ENCODE measurements around the gene PSIP1. TPM values are rescaled to one million over a fixed set of nuclear protein-coding genes. Genes with fewer than 3 reads are reported as not detected.

Gene PSIP1
- total RNA-seq: 100 to 1,000 TPM in 1 of 4 donors, 10 to 100 TPM in 3; 36.6 to 102 (median 55.9) TPM

DNA sequence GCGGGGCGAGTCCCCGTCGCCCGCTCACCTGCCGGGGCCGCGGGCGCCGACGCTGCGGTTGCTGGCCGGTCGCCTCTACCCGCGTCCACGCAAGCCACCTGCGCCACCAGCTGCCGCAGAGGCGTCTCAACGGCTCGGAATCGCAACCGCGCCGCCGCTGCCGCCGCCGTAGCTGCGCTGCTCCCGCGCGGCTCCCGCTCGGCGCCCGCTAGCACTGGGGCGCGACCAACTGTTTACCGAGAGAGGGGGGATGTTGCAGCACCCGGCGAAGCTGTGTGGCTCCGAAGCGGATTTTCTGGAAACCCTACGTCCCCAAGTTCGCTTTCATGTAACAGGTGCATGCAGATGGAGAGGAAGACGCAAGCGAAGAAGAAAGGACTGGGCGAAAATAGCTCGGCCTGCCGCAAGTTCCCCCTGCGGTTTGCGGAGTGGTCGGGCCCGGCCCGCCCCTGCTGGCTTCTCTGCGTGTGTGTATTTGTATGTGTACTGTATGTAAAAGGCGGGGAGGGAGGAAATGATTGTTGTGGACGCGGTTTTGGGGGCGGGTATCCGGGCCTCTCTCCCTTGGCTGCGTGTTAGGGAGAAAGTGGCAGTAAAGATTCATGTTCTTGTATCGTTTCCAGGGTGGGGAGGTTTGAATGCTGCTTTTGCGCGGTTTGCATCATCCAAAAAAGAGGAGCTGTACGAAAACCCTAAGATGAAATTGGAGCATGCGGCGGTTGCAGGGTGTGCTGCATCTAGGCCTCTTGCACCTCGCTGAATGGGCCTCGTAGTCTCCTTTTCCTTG is at the start of gene PSIP1:
Gene PSIP1, minus strand, starts transcription at position 182 of the 787 bp plus-strand sequence. CDS start 782 bp downstream, outside the sequence.
- 0% methylated on average over 11 to 13 of the region's 72 CpGs for WGBS, 2 donors (ENCODE audit: low coverage in 1 of 2)
- peak within 1 kb of the TSS; percentile 76 to 95 for H3K4me3 ChIP-seq
- peak within 1 kb of the TSS; percentile 59 to 96 (median 90) for H3K27ac ChIP-seq
- peaks cover 0 to 19% of the 10 kb centered on the region in 2 donors for H3K36me3 ChIP-seq
- peak; percentile 89 for ATAC-seq
- H3K27me3 ChIP-seq: no peaks in the 10 kb centered on the region
- no peaks in the 10 kb centered on the region for H3K9me3 ChIP-seq
- TF ChIP-seq POLR2AphosphoS5 (IDR thresholded peaks at IDR 0.05) (peak; percentile 49), EP300 (IDR thresholded peaks at IDR 0.05) (no peak), POLR2A (IDR thresholded peaks at IDR 0.05) (peak; percentile 64 to 73)
- TF ChIP-seq, protein P1, sequence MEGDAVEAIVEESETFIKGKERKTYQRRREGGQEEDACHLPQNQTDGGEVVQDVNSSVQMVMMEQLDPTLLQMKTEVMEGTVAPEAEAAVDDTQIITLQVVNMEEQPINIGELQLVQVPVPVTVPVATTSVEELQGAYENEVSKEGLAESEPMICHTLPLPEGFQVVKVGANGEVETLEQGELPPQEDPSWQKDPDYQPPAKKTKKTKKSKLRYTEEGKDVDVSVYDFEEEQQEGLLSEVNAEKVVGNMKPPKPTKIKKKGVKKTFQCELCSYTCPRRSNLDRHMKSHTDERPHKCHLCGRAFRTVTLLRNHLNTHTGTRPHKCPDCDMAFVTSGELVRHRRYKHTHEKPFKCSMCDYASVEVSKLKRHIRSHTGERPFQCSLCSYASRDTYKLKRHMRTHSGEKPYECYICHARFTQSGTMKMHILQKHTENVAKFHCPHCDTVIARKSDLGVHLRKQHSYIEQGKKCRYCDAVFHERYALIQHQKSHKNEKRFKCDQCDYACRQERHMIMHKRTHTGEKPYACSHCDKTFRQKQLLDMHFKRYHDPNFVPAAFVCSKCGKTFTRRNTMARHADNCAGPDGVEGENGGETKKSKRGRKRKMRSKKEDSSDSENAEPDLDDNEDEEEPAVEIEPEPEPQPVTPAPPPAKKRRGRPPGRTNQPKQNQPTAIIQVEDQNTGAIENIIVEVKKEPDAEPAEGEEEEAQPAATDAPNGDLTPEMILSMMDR (IDR thresholded peaks at IDR 0.05): peak in 2 of 4 experiments; percentile 50 to 58
- H3K4me1 ChIP-seq: peaks cover 0 to 32% (median 0%) of the 10 kb centered on the region in 3 donors

DNA sequence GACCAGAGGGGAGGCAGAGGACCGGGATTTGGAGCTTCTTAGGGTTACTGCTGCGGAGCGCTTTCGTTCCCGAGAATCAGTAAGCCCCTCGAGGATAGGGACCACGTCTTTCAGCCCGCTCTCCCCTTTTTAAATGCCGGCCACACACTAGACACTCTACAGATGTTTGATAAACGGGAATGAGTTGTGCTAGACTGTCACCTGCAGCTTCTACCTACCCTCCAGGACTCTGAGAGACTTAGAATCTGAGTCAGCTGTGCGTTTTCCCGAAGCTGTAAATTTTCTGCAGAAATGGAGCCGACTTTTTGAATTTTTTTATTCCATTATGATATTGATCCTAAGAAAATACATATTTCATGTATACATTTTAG is 42.7 kb upstream of the PSIP1 start:
- TF ChIP-seq, protein P1 (IDR thresholded peaks at IDR 0.05): no peak
- peak overlapping the region; percentile 44 to 83 for H3K4me3 ChIP-seq
- H3K4me1 ChIP-seq: peaks cover 0 to 14% (median 4%) of the 10 kb centered on the region in 3 donors
- H3K9me3 ChIP-seq: no peaks in the 10 kb centered on the region
- H3K36me3 ChIP-seq: no peaks in the 10 kb centered on the region
- WGBS, 2 donors (ENCODE audit: low coverage in 1 of 2): 1 to 7% methylated on average over 3 to 10 of the region's 13 CpGs
- ATAC-seq: no peak
- H3K27me3 ChIP-seq: no peaks in the 10 kb centered on the region
- H3K27ac ChIP-seq: peak overlapping the region; percentile 69 to 93 (median 90)

DNA sequence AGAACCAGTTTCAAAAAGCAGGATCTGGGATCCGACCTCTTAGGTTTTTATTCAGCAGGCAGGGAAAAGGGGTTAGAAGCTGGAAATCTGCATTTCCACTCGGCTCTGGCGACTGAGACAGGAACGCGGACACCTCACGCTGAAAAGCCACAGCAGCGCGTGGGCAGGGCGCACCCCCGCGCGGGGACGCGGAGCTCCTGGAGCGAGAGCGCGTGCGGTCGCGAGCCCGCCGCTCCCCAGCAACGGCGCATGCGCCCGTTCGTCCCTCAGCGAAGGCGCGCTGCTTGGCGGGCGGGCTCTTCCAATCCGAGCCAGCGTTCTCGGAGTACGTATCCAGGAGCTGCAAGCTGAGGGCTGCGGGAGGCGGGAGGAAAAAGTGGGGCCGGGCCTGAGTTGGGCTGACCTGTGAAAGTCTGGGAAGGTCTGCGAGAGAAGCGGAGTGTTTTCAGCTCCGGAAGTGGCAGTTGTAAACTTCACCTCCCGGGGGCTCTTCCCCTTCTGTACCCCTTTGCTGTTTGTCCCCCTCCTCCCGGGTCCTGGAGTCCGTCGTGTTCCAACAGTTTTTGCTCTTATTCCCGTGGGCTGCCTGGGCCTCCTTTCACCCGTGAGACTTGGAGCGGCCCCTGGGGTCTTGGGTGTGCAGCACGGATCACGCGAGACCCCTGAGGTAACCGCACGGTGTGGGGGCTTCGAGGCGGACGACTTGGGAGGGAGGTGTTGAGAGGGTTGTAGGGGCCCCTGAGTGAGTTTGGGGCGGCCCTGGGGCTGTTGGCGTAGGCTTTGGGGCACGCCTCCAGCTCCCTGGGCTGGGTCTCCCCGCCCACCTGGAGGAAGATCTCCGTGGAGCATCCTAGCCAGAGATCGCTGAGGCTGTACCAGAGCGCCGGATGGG is 42.1 kb upstream of the PSIP1 start, which contains the start of gene CCDC171:
Gene CCDC171, plus strand, starts transcription at position 408 of the 892 bp plus-strand sequence. CDS start 11,046 bp downstream, outside the sequence.
- peak within 1 kb of the TSS; percentile 44 to 83 for H3K4me3 ChIP-seq
- 0% methylated on average over 6 of the region's 65 CpGs for WGBS, 2 donors (ENCODE audit: low coverage in 1 of 2)
- ATAC-seq: peak; percentile 97
- H3K9me3 ChIP-seq: no peaks in the 10 kb centered on the region
- H3K4me1 ChIP-seq: peaks cover 0 to 14% (median 4%) of the 10 kb centered on the region in 3 donors
- H3K36me3 ChIP-seq: no peaks in the 10 kb centered on the region
- TF ChIP-seq, protein P1 (IDR thresholded peaks at IDR 0.05): peak in 2 of 4 experiments; percentile 12 to 13
- peak; percentile 56 to 62 for TF ChIP-seq POLR2A (IDR thresholded peaks at IDR 0.05)
- peak; percentile 44 for TF ChIP-seq POLR2AphosphoS5 (IDR thresholded peaks at IDR 0.05)
- TF ChIP-seq EP300 (IDR thresholded peaks at IDR 0.05): no peak
- peak within 1 kb of the TSS; percentile 69 to 93 (median 90) for H3K27ac ChIP-seq
- H3K27me3 ChIP-seq: no peaks in the 10 kb centered on the region

DNA sequence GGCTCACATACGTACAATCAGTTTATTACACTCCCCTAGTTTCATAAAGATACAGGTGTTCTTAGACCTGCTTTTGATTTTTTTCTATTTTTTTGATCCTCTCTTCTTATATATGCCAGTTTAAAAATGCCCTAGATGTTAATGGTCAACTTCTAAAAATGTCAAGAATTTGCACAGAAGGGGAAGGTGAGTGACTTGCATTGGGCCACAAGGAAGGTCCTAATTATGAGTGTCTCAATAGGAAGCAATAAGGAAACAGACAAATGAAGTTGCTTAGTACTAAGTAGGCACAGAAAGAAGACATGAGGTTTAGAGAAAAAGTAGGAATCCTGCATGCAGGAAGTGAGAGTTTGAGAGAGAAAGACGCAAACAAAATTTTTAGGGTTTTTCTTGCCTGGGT is 38.8 kb upstream of the PSIP1 start:
- Histone ChIP-seq H3K36me3 (no peaks in the 10 kb centered on the region), H3K27ac (no peak overlapping the region), H3K4me3 (no peak overlapping the region), H3K9me3 (no peaks in the 10 kb centered on the region), H3K4me1 (peaks cover 0 to 14% (median 4%) of the 10 kb centered on the region in 3 donors), H3K27me3 (no peaks in the 10 kb centered on the region)
- no peak for ATAC-seq
- no peak for TF ChIP-seq POLR2A (IDR thresholded peaks at IDR 0.05)
- TF ChIP-seq POLR2AphosphoS5 (IDR thresholded peaks at IDR 0.05): no peak
- TF ChIP-seq EP300 (IDR thresholded peaks at IDR 0.05): no peak
- TF ChIP-seq, protein P1 (IDR thresholded peaks at IDR 0.05): no peak
- WGBS, 2 donors (ENCODE audit: low coverage in 1 of 2): 87 to 91% methylated on average over 2 of the region's 2 CpGs

Data from gastroesophageal sphincter (tissue), 4 donors.